ENCODE results near the gene SMPX.
A peak's percentile ranks its signal among the peaks of the same experiment; 100 is the strongest.
"Not testable (repeated sequence)": the region's sequence is repeated elsewhere in the genome, so short reads cannot be mapped to it uniquely, and the experiment has no call there.

SMPX gene

GRCh38 chrX:21775128-21775527 is 17.2 kb upstream of the SMPX start:
- peaks cover 23% of the 10 kb centered on the region for H3K4me1 ChIP-seq (ENCODE audit: control insufficient read depth, insufficient read depth, low read length)
- not testable (repeated sequence) for H3K36me3 ChIP-seq (ENCODE audit: control insufficient read depth, insufficient read depth, low read length); H3K27me3 ChIP-seq (ENCODE audit: control insufficient read depth, insufficient read depth, low read length); H3K27ac ChIP-seq (ENCODE audit: low read depth, low read length); H3K9ac ChIP-seq (ENCODE audit: low read depth, low read length); H3K9me3 ChIP-seq (ENCODE audit: control insufficient read depth, insufficient read depth, low read length); H3K4me3 ChIP-seq (ENCODE audit: low read depth, low read length)

GRCh38 chrX:21773036-21773435 is 15.1 kb upstream of the SMPX start:
- not testable (repeated sequence) for H3K27me3 ChIP-seq (ENCODE audit: control insufficient read depth, insufficient read depth, low read length); H3K9ac ChIP-seq (ENCODE audit: low read depth, low read length); H3K27ac ChIP-seq (ENCODE audit: low read depth, low read length); H3K4me3 ChIP-seq (ENCODE audit: low read depth, low read length); H3K36me3 ChIP-seq (ENCODE audit: control insufficient read depth, insufficient read depth, low read length); H3K9me3 ChIP-seq (ENCODE audit: control insufficient read depth, insufficient read depth, low read length)
- peaks cover 13% of the 10 kb centered on the region for H3K4me1 ChIP-seq (ENCODE audit: control insufficient read depth, insufficient read depth, low read length)

GRCh38 chrX:21770631-21771321 is 12.9 kb upstream of the SMPX start:
- Histone ChIP-seq H3K27me3 (ENCODE audit: control insufficient read depth, insufficient read depth, low read length) (no peaks in the 10 kb centered on the region), H3K36me3 (ENCODE audit: control insufficient read depth, insufficient read depth, low read length) (no peaks in the 10 kb centered on the region), H3K27ac (ENCODE audit: low read depth, low read length) (peak overlapping the region; percentile 78), H3K4me1 (ENCODE audit: control insufficient read depth, insufficient read depth, low read length) (peaks cover 10% of the 10 kb centered on the region), H3K9me3 (ENCODE audit: control insufficient read depth, insufficient read depth, low read length) (no peaks in the 10 kb centered on the region), H3K4me3 (ENCODE audit: low read depth, low read length) (no peak overlapping the region), H3K9ac (ENCODE audit: low read depth, low read length) (no peak overlapping the region)

GRCh38 chrX:21766101-21766500 is 8.2 kb upstream of the SMPX start:
- Histone ChIP-seq H3K9me3 (ENCODE audit: control insufficient read depth, insufficient read depth, low read length) (no peaks in the 10 kb centered on the region), H3K27me3 (ENCODE audit: control insufficient read depth, insufficient read depth, low read length) (no peaks in the 10 kb centered on the region), H3K36me3 (ENCODE audit: control insufficient read depth, insufficient read depth, low read length) (no peaks in the 10 kb centered on the region), H3K4me3 (ENCODE audit: low read depth, low read length) (no peak overlapping the region), H3K9ac (ENCODE audit: low read depth, low read length) (no peak overlapping the region), H3K27ac (ENCODE audit: low read depth, low read length) (no peak overlapping the region), H3K4me1 (ENCODE audit: control insufficient read depth, insufficient read depth, low read length) (peaks cover 8% of the 10 kb centered on the region)

GRCh38 chrX:21764008-21764407 is 6.1 kb upstream of the SMPX start:
- Histone ChIP-seq H3K4me1 (ENCODE audit: control insufficient read depth, insufficient read depth, low read length) (no peaks in the 10 kb centered on the region), H3K4me3 (ENCODE audit: low read depth, low read length) (no peak overlapping the region), H3K36me3 (ENCODE audit: control insufficient read depth, insufficient read depth, low read length) (no peaks in the 10 kb centered on the region), H3K9me3 (ENCODE audit: control insufficient read depth, insufficient read depth, low read length) (no peaks in the 10 kb centered on the region), H3K27ac (ENCODE audit: low read depth, low read length) (no peak overlapping the region), H3K27me3 (ENCODE audit: control insufficient read depth, insufficient read depth, low read length) (no peaks in the 10 kb centered on the region), H3K9ac (ENCODE audit: low read depth, low read length) (no peak overlapping the region)

GRCh38 chrX:21758488-21758887 is 572 bp upstream of the SMPX start:
- no peaks in the 10 kb centered on the region for H3K36me3 ChIP-seq (ENCODE audit: control insufficient read depth, insufficient read depth, low read length)

GRCh38 chrX:21756785-21757529 is 959 bp downstream of the SMPX start:
- Histone ChIP-seq H3K27ac (ENCODE audit: low read depth, low read length) (no peak overlapping the region), H3K36me3 (ENCODE audit: control insufficient read depth, insufficient read depth, low read length) (no peaks in the 10 kb centered on the region), H3K9me3 (ENCODE audit: control insufficient read depth, insufficient read depth, low read length) (no peaks in the 10 kb centered on the region), H3K4me3 (ENCODE audit: low read depth, low read length) (no peak overlapping the region), H3K4me1 (ENCODE audit: control insufficient read depth, insufficient read depth, low read length) (peaks cover 18% of the 10 kb centered on the region), H3K9ac (ENCODE audit: low read depth, low read length) (no peak overlapping the region), H3K27me3 (ENCODE audit: control insufficient read depth, insufficient read depth, low read length) (no peaks in the 10 kb centered on the region)

More at GRCh38 chrX:21758488-21758887, 572 bp upstream of the SMPX start:
- peaks cover 18% of the 10 kb centered on the region for H3K4me1 ChIP-seq (ENCODE audit: control insufficient read depth, insufficient read depth, low read length)
- H3K27ac ChIP-seq (ENCODE audit: low read depth, low read length) = no peak overlapping the region
- H3K9ac ChIP-seq (ENCODE audit: low read depth, low read length) = no peak overlapping the region
- H3K4me3 ChIP-seq (ENCODE audit: low read depth, low read length) = no peak overlapping the region
- no peaks in the 10 kb centered on the region for H3K9me3 ChIP-seq (ENCODE audit: control insufficient read depth, insufficient read depth, low read length)
- H3K27me3 ChIP-seq (ENCODE audit: control insufficient read depth, insufficient read depth, low read length) = no peaks in the 10 kb centered on the region

GRCh38 chrX:21749924-21750323 is 8.0 kb downstream of the SMPX start:
- H3K27ac ChIP-seq (ENCODE audit: low read depth, low read length) = no peak overlapping the region
- no peak overlapping the region for H3K9ac ChIP-seq (ENCODE audit: low read depth, low read length)
- no peak overlapping the region for H3K4me3 ChIP-seq (ENCODE audit: low read depth, low read length)
- H3K27me3 ChIP-seq (ENCODE audit: control insufficient read depth, insufficient read depth, low read length) = 0 out of 2 replicates have a peak, but pooled peaks cover 4% of the 10 kb centered on the region
- peaks cover 33% of the 10 kb centered on the region for H3K4me1 ChIP-seq (ENCODE audit: control insufficient read depth, insufficient read depth, low read length)
- H3K36me3 ChIP-seq (ENCODE audit: control insufficient read depth, insufficient read depth, low read length) = no peaks in the 10 kb centered on the region
- no peaks in the 10 kb centered on the region for H3K9me3 ChIP-seq (ENCODE audit: control insufficient read depth, insufficient read depth, low read length)

- Histone ChIP-seq H3K27me3 (ENCODE audit: control insufficient read depth, insufficient read depth, low read length) (0 out of 2 replicates have a peak, but pooled peaks cover 4% of the 10 kb centered on the region), H3K27ac (ENCODE audit: low read depth, low read length) (no peak overlapping the region), H3K4me3 (ENCODE audit: low read depth, low read length) (no peak overlapping the region), H3K9me3 (ENCODE audit: control insufficient read depth, insufficient read depth, low read length) (no peaks in the 10 kb centered on the region), H3K36me3 (ENCODE audit: control insufficient read depth, insufficient read depth, low read length) (no peaks in the 10 kb centered on the region), H3K9ac (ENCODE audit: low read depth, low read length) (no peak overlapping the region), H3K4me1 (ENCODE audit: control insufficient read depth, insufficient read depth, low read length) (peaks cover 41% of the 10 kb centered on the region)
These were observed 9.7 kb downstream of the SMPX start for GRCh38 chrX:21748235-21748634.

GRCh38 chrX:21747558-21747957 is 10.4 kb downstream of the SMPX start:
- peak overlapping the region; percentile 74 for H3K27ac ChIP-seq (ENCODE audit: low read depth, low read length)
- H3K9me3 ChIP-seq (ENCODE audit: control insufficient read depth, insufficient read depth, low read length) = no peaks in the 10 kb centered on the region
- H3K4me3 ChIP-seq (ENCODE audit: low read depth, low read length) = peak overlapping the region; percentile 31
- peaks cover 42% of the 10 kb centered on the region for H3K4me1 ChIP-seq (ENCODE audit: control insufficient read depth, insufficient read depth, low read length)
- H3K36me3 ChIP-seq (ENCODE audit: control insufficient read depth, insufficient read depth, low read length) = no peaks in the 10 kb centered on the region
- H3K27me3 ChIP-seq (ENCODE audit: control insufficient read depth, insufficient read depth, low read length) = 0 out of 2 replicates have a peak, but pooled peaks cover 4% of the 10 kb centered on the region
- H3K9ac ChIP-seq (ENCODE audit: low read depth, low read length) = no peak overlapping the region

GRCh38 chrX:21745756-21746155 is 12.2 kb downstream of the SMPX start:
- no peak overlapping the region for H3K27ac ChIP-seq (ENCODE audit: low read depth, low read length)
- H3K4me3 ChIP-seq (ENCODE audit: low read depth, low read length) = no peak overlapping the region
- no peaks in the 10 kb centered on the region for H3K9me3 ChIP-seq (ENCODE audit: control insufficient read depth, insufficient read depth, low read length)
- H3K4me1 ChIP-seq (ENCODE audit: control insufficient read depth, insufficient read depth, low read length) = peaks cover 48% of the 10 kb centered on the region
- 0 out of 2 replicates have a peak, but pooled peaks cover 4% of the 10 kb centered on the region for H3K27me3 ChIP-seq (ENCODE audit: control insufficient read depth, insufficient read depth, low read length)
- no peaks in the 10 kb centered on the region for H3K36me3 ChIP-seq (ENCODE audit: control insufficient read depth, insufficient read depth, low read length)
- H3K9ac ChIP-seq (ENCODE audit: low read depth, low read length) = no peak overlapping the region

All from HUES48 (cell line).